Measurements from ENCODE around the gene HMGB1. TPM values are rescaled to one million over a fixed set of nuclear protein-coding genes. Genes with fewer than 3 reads are reported as not detected.

Gene HMGB1
- total and polyA plus RNA-seq, 7 donors: 212 to 519 (median 317) TPM

GRCh38 chr13:30479883-30480219 is 14.1 kb upstream of the HMGB1 start:
- intact Hi-C loops (cut with DNase I): no loop called here

GRCh38 chr13:30479154-30479882 is 13.6 kb upstream of the HMGB1 start:
- Histone ChIP-seq H3K27me3 (no peaks in the 10 kb centered on the region), H3K36me3 (no peaks in the 10 kb centered on the region), H3K9me3 (no peaks in the 10 kb centered on the region), H3K4me1 (no peaks in the 10 kb centered on the region), H3K27ac (no peak overlapping the region), H3K4me3 (no peak overlapping the region)
- WGBS, 2 donors: 51 to 78% methylated on average over 5 of the region's 5 CpGs
- TF ChIP-seq POLR2A (IDR thresholded peaks at IDR 0.05) (no peak), EP300 (IDR thresholded peaks at IDR 0.05) (no peak), CTCF (IDR thresholded peaks at IDR 0.05) (no peak), POLR2AphosphoS5 (IDR thresholded peaks at IDR 0.05) (no peak)
- intact Hi-C loops (cut with DNase I): no loop called here
- DNase-seq: no peak

More at GRCh38 chr13:30479883-30480219, 14.1 kb upstream of the HMGB1 start:
- H3K27ac ChIP-seq: no peak overlapping the region
- no peaks in the 10 kb centered on the region for H3K36me3 ChIP-seq
- H3K4me3 ChIP-seq: no peak overlapping the region
- 43 to 81% methylated on average over 1 of the region's 1 CpG for WGBS, 2 donors
- H3K4me1 ChIP-seq: no peaks in the 10 kb centered on the region
- no peaks in the 10 kb centered on the region for H3K9me3 ChIP-seq
- H3K27me3 ChIP-seq: no peaks in the 10 kb centered on the region
- TF ChIP-seq CTCF (IDR thresholded peaks at IDR 0.05) (no peak), EP300 (IDR thresholded peaks at IDR 0.05) (no peak), POLR2A (IDR thresholded peaks at IDR 0.05) (no peak), POLR2AphosphoS5 (IDR thresholded peaks at IDR 0.05) (no peak)
- DNase-seq: no peak

- Histone ChIP-seq H3K9me3 (no peaks in the 10 kb centered on the region), H3K36me3 (no peaks in the 10 kb centered on the region), H3K4me3 (no peak overlapping the region), H3K27me3 (no peaks in the 10 kb centered on the region), H3K27ac (no peak overlapping the region), H3K4me1 (no peaks in the 10 kb centered on the region)
- TF ChIP-seq EP300 (IDR thresholded peaks at IDR 0.05) (no peak), POLR2A (IDR thresholded peaks at IDR 0.05) (no peak), CTCF (IDR thresholded peaks at IDR 0.05) (no peak), POLR2AphosphoS5 (IDR thresholded peaks at IDR 0.05) (no peak)
- no peak for DNase-seq
- WGBS, 2 donors: 67 to 69% methylated on average over 4 of the region's 4 CpGs
- intact Hi-C loops (cut with DNase I): no loop called here
Measured at GRCh38 chr13:30477346-30478195, 11.8 kb upstream of the HMGB1 start.

GRCh38 chr13:30473675-30474074 is 7.9 kb upstream of the HMGB1 start:
- no peak overlapping the region for H3K4me3 ChIP-seq
- H3K4me1 ChIP-seq: no peaks in the 10 kb centered on the region
- no peak for TF ChIP-seq CTCF (IDR thresholded peaks at IDR 0.05)
- TF ChIP-seq EP300 (IDR thresholded peaks at IDR 0.05): no peak
- TF ChIP-seq POLR2A (IDR thresholded peaks at IDR 0.05): no peak
- no peak for TF ChIP-seq POLR2AphosphoS5 (IDR thresholded peaks at IDR 0.05)
- H3K27me3 ChIP-seq: no peaks in the 10 kb centered on the region
- intact Hi-C loops (cut with DNase I): no loop called here
- no peaks in the 10 kb centered on the region for H3K36me3 ChIP-seq
- no peak overlapping the region for H3K27ac ChIP-seq
- no peaks in the 10 kb centered on the region for H3K9me3 ChIP-seq
- DNase-seq: no peak
- 92 to 96% methylated on average over 1 of the region's 1 CpG for WGBS, 2 donors
